HUES64 (cell line): ENCODE results near the gene DNM1.
A peak's percentile ranks its signal among the peaks of the same experiment; 100 is the strongest.

Source experiments
- H3K27ac ChIP-seq: 2 replicates; pipeline ENCODE4 v1.7.0; 2013; ENCODE audit warnings: low read depth, low read length, inconsistent platforms
- H3K27me3 ChIP-seq: 2 replicates; pipeline ENCODE4 v1.6.1; 2013; ENCODE audit warnings: mild to moderate bottlenecking, low read length; ENCODE audit not compliant: insufficient read depth
- H3K36me3 ChIP-seq: 2 replicates; pipeline ENCODE4 v1.6.1; 2013; ENCODE audit warnings: mild to moderate bottlenecking, low read length; ENCODE audit not compliant: insufficient read depth
- H3K4me1 ChIP-seq: 2 replicates; pipeline ENCODE4 v1.6.1; 2013; ENCODE audit warnings: mild to moderate bottlenecking, low read length, moderate library complexity; ENCODE audit not compliant: insufficient read depth
- H3K4me3 ChIP-seq: 2 replicates; pipeline ENCODE4 v1.5.1; 2013; ENCODE audit warnings: mild to moderate bottlenecking, low read length, moderate library complexity
- H3K9ac ChIP-seq: 2 replicates; pipeline ENCODE4 v1.6.1; 2013; ENCODE audit warnings: mild to moderate bottlenecking, low read depth, low read length
- H3K9me3 ChIP-seq: 2 replicates; pipeline ENCODE4 v1.6.1; 2013; ENCODE audit warnings: low read depth, low read length; ENCODE audit not compliant: insufficient read depth
- WGBS: fragments of 150-250, 120-280 bp; methylation state at CpG from one replicate; pipeline ENCODE4 v1.1.7; 2013; ENCODE audit warnings: missing lambda C conversion rate; 5-methylcytosine and 5-hydroxymethylcytosine counted together

The DNM1 gene

GRCh38 chr9:128232528-128233428 lies 29.6 kb downstream of the DNM1 start:
- H3K9me3 ChIP-seq = no peaks in the 10 kb centered on the region
- H3K9ac ChIP-seq = no peak overlapping the region
- H3K27me3 ChIP-seq = no peaks in the 10 kb centered on the region
- H3K4me1 ChIP-seq = no peaks in the 10 kb centered on the region
- H3K27ac ChIP-seq = no peak overlapping the region
- WGBS = 89% methylated on average over 22 of the region's 22 CpGs
- H3K36me3 ChIP-seq = peaks cover 8% of the 10 kb centered on the region; the same call in 1 of the 2 replicates
- no peak overlapping the region for H3K4me3 ChIP-seq

DNA sequence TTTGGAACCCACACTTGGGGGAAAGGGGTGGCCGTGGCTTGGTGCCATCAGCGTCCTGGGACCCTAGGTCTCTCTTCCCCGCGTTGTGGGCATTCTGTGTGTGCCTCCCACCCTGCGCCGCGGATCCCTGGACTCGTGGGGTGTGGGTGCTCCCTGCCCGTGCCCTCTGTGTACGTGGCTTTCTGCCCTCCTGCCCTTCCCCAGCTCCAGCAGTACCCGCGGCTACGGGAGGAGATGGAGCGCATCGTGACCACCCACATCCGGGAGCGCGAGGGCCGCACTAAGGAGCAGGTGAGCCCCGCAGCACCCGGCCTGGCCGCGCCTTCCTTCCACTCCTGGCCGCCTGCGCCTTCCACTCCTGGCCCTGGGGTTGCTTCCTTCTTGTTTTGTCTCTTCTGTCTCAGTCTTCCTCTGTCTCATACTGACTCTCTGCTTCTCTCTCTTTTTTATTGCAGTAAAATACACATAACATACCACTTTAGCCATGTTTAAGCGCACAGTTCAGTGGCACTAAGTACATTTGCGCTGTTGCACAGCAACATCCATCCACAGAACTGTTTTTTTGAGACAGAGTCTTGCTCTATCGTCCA lies 30.7 kb downstream of the DNM1 start:
- 94% methylated on average over 28 of the region's 28 CpGs for WGBS
- no peaks in the 10 kb centered on the region for H3K9me3 ChIP-seq
- H3K27me3 ChIP-seq = no peaks in the 10 kb centered on the region
- peaks cover 9% of the 10 kb centered on the region; the same call in 1 of the 2 replicates for H3K36me3 ChIP-seq
- H3K9ac ChIP-seq = no peak overlapping the region
- no peak overlapping the region for H3K27ac ChIP-seq
- no peaks in the 10 kb centered on the region for H3K4me1 ChIP-seq
- no peak overlapping the region for H3K4me3 ChIP-seq

DNA sequence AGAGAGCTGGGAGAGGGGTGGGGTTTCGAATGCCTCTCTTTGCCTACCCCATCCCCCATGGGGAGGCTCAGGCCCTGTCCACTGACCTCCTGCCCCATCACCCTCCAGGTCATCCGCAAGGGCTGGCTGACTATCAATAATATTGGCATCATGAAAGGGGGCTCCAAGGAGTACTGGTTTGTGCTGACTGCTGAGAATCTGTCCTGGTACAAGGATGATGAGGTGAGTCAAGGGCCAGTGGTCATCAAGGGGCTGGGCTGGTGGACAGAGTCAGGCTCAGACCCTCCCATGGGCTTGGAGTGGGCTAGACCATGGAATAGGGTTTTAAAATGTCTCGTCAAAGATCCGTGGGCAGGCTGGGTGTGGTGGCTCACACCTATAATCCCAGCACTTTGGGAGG lies 38.9 kb downstream of the DNM1 start:
- Histone ChIP-seq H3K4me3 (no peak overlapping the region), H3K36me3 (peaks cover 32% of the 10 kb centered on the region), H3K27me3 (no peaks in the 10 kb centered on the region), H3K9ac (no peak overlapping the region), H3K9me3 (no peaks in the 10 kb centered on the region), H3K27ac (no peak overlapping the region), H3K4me1 (peaks cover 10% of the 10 kb centered on the region)
- 98% methylated on average over 4 of the region's 4 CpGs for WGBS

DNA sequence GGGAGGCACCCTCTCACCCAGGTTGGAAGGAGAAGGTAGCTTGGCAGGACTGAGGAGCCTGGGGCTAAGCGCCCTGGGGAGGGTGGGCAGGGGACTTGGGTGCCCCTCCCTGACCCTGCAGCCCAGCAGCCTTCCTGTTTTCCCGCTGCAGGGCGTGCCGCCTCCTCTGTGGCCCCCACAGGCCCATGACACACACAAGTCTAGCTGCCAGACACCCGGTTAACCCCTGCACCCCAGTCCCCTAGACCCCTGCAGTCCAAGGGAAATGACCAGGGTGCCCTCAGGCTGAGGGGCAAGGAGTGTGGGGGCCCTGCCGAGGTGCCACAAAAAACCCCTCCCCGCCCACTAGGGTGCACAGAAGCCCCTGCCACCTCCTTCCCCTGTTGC lies 39.6 kb downstream of the DNM1 start:
- Histone ChIP-seq H3K9me3 (no peaks in the 10 kb centered on the region), H3K9ac (no peak overlapping the region), H3K36me3 (peaks cover 36% of the 10 kb centered on the region), H3K27me3 (no peaks in the 10 kb centered on the region), H3K27ac (no peak overlapping the region), H3K4me1 (peaks cover 10% of the 10 kb centered on the region), H3K4me3 (no peak overlapping the region)
- WGBS = 76% methylated on average over 7 of the region's 7 CpGs

- Histone ChIP-seq H3K27me3 (no peaks in the 10 kb centered on the region), H3K36me3 (peaks cover 36% of the 10 kb centered on the region), H3K4me3 (no peak overlapping the region), H3K4me1 (peaks cover 10% of the 10 kb centered on the region), H3K27ac (no peak overlapping the region), H3K9ac (no peak overlapping the region), H3K9me3 (no peaks in the 10 kb centered on the region)
- 86% methylated on average over 12 of the region's 13 CpGs for WGBS
These were observed 40.2 kb downstream of the DNM1 start for GRCh38 chr9:128243215-128244018.

DNA sequence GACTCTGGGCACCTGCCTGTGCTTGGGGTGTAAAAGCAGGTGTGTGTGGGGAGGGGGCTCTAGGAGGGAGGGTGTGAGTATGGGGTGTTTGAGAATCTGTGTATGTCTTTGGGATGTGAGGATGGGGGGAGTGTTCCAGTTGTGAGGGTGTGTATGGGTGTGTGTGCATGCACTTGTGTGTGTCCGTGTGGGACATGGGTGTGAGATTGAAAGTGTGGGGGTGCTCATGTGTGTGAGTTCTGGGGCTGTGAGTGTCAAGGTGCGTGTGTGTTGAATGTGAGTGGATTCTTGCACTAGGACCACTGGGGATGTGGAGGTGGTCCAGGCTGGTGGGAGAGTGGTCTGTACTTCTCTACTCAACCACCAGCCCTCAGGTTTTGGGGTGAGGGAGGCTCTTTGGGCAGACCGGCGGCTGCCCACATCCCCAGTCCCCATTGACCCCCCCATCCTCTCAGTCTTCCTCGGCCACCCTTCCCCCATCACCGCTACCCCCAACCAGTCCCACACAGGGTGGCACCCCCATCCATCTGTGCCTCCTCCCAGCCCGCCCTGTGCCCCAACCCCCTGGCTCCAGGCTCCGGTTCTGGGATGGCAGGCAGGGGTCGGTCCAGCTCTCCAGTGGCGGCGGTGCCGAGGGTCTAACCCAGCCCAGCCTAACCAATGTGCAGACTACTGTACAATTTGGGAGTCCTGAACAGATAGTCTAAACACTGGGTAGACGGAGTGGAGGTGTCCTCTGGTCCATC lies 41.1 kb downstream of the DNM1 start:
- H3K27me3 ChIP-seq = no peaks in the 10 kb centered on the region
- H3K9ac ChIP-seq = no peak overlapping the region
- peaks cover 37% of the 10 kb centered on the region for H3K36me3 ChIP-seq
- peaks cover 10% of the 10 kb centered on the region for H3K4me1 ChIP-seq
- no peak overlapping the region for H3K27ac ChIP-seq
- peak overlapping the region; percentile 29; the same call in 1 of the 2 replicates for H3K4me3 ChIP-seq
- H3K9me3 ChIP-seq = no peaks in the 10 kb centered on the region
- 86% methylated on average over 13 of the region's 13 CpGs for WGBS

DNA sequence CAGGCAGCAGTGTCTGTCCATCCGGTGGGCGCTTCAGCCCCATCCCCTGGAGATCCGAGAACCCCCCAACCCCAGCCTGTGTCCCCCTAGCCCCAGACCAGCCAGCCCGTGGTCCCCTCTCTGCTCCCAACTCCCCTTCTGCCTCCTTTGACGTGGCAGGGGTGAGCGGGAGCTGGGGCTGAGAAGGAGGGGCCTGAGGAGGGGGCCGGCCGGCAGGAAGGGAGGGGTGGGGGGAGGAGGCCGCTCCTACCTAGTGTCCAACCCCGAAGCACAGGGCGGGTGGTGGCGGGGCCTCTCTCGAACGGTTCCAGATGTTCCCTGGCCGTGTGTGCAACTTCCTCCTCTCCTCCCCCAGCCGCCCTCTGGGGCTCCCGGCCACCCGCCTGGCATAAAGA lies 41.7 kb downstream of the DNM1 start:
- Histone ChIP-seq H3K9me3 (no peaks in the 10 kb centered on the region), H3K9ac (no peak overlapping the region), H3K27ac (no peak overlapping the region), H3K4me1 (peaks cover 10% of the 10 kb centered on the region), H3K27me3 (no peaks in the 10 kb centered on the region), H3K36me3 (peaks cover 31% of the 10 kb centered on the region), H3K4me3 (peak overlapping the region; percentile 29; the same call in 1 of the 2 replicates)
- 27% methylated on average over 12 of the region's 18 CpGs for WGBS

DNA sequence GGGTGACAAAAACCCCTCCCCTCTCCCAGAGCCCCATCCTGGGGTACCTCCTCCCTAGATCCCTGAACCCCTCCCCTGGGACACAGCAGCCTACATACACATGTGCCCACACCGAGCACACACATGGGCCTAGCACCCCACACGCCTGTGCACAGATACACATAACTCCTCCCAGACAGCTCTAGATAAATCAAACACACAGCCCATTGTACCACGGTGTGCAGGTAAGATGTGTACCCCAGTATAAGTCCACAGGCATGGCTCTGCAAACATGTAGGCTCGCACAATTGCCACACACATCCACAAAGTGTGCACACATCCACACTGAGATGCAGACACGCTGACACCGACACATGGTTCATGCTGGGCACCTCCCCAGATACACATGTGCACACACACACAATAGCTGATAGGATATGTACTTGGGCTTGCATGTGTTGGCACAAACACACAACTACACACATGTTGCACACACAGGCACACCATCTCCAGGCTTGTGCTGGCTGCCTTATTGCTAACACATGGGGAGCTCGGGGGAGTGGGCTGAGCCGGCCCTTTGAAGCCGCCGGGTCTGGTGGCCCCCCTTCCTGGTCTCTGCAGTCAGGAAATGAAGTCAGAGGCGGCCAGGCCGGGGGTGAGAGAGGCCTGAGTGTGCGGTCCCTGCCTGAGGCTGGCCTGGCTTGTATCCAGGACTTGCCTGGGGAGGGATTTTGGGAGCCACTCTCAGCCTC lies 42.4 kb downstream of the DNM1 start:
- no peak overlapping the region for H3K9ac ChIP-seq
- H3K36me3 ChIP-seq = peaks cover 24% of the 10 kb centered on the region
- peaks cover 10% of the 10 kb centered on the region for H3K4me1 ChIP-seq
- no peaks in the 10 kb centered on the region for H3K9me3 ChIP-seq
- WGBS = 62% methylated on average over 13 of the region's 13 CpGs
- no peaks in the 10 kb centered on the region for H3K27me3 ChIP-seq
- no peak overlapping the region; the same call in 1 of the 2 replicates for H3K27ac ChIP-seq
- no peak overlapping the region for H3K4me3 ChIP-seq

- no peaks in the 10 kb centered on the region for H3K27me3 ChIP-seq
- no peak overlapping the region for H3K9ac ChIP-seq
- no peak overlapping the region for H3K27ac ChIP-seq
- peaks cover 12% of the 10 kb centered on the region for H3K4me1 ChIP-seq
- no peaks in the 10 kb centered on the region for H3K9me3 ChIP-seq
- 74% methylated on average over 2 of the region's 2 CpGs for WGBS
- H3K36me3 ChIP-seq = peaks cover 19% of the 10 kb centered on the region
- no peak overlapping the region for H3K4me3 ChIP-seq
These were observed 43.3 kb downstream of the DNM1 start for GRCh38 chr9:128246471-128246870.

DNA sequence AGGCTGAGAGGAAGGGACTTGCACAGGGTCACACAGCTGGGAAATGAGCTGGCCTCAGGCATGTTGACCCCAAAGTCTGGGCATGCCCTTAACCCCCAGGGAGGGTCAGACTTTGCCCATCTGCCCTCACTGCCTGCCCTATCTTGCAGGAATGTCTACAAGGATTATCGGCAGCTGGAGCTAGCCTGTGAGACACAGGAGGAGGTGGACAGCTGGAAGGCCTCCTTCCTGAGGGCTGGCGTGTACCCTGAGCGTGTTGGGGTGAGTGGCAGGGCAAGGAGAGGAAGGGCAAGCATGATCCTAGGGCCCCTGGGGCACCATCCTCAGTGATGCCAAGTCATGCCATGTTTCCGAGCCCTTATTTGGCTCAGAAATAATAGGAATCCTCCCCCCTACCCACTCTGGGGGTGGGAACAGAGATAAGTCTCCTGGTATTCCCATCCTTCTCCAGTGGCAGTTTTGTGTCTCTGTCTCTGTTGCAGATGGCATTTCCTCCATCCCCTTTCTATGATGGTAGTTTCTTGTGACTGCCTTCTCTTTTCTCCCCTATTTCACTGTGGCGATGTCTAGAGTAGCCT lies 44.1 kb downstream of the DNM1 start:
- H3K27me3 ChIP-seq = no peaks in the 10 kb centered on the region
- H3K4me1 ChIP-seq = peaks cover 12% of the 10 kb centered on the region
- peaks cover 13% of the 10 kb centered on the region for H3K36me3 ChIP-seq
- no peaks in the 10 kb centered on the region for H3K9me3 ChIP-seq
- 90% methylated on average over 5 of the region's 5 CpGs for WGBS
- H3K27ac ChIP-seq = no peak overlapping the region
- no peak overlapping the region for H3K4me3 ChIP-seq
- no peak overlapping the region for H3K9ac ChIP-seq
